ENCODE results near the gene MOCOS.

DNA sequence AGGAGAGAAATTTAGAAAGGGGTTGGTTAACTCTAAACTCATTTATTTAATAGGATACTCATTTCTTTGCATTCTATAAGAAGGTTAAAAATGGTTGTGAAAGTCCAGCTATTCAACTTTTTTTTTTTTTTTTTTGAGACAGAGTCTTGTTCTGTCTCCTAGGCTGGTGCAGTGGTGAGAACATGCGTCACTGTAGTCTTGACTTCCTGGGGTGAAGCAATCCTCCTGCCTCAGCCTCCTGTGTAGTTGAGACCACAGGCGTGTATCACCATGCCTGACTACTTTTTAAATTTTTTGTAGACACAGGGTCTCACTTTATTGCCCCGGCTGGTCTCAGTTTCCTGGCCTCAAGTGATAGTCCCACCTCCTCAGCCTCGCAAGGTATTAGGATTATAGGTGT lies 45.7 kb upstream of the MOCOS start:
- TF ChIP-seq, protein P1, sequence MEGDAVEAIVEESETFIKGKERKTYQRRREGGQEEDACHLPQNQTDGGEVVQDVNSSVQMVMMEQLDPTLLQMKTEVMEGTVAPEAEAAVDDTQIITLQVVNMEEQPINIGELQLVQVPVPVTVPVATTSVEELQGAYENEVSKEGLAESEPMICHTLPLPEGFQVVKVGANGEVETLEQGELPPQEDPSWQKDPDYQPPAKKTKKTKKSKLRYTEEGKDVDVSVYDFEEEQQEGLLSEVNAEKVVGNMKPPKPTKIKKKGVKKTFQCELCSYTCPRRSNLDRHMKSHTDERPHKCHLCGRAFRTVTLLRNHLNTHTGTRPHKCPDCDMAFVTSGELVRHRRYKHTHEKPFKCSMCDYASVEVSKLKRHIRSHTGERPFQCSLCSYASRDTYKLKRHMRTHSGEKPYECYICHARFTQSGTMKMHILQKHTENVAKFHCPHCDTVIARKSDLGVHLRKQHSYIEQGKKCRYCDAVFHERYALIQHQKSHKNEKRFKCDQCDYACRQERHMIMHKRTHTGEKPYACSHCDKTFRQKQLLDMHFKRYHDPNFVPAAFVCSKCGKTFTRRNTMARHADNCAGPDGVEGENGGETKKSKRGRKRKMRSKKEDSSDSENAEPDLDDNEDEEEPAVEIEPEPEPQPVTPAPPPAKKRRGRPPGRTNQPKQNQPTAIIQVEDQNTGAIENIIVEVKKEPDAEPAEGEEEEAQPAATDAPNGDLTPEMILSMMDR (IDR thresholded peaks at IDR 0.05), result no peak
- no peak for TF ChIP-seq POLR2A (IDR thresholded peaks at IDR 0.05)

Measured in transverse colon (tissue), 3 donors.